HG02981 (cell line): ENCODE data around the gene CD83.
"Not testable (repeated sequence)": the region's sequence is repeated elsewhere in the genome, so short reads cannot be mapped to it uniquely, and the experiment has no call there.

Source experiments
- ATAC-seq: cut with Tn5 transposase; IDR thresholded peaks from one replicate; pipeline ENCODE4 v1.9.1; 2021; ENCODE audit warnings: mild to moderate bottlenecking, moderate library complexity; ENCODE audit not compliant: unreplicated experiment

Gene CD83

GRCh38 chr6:14146506-14147096 is 29.0 kb downstream of the CD83 start:
- ATAC-seq: no peak

DNA sequence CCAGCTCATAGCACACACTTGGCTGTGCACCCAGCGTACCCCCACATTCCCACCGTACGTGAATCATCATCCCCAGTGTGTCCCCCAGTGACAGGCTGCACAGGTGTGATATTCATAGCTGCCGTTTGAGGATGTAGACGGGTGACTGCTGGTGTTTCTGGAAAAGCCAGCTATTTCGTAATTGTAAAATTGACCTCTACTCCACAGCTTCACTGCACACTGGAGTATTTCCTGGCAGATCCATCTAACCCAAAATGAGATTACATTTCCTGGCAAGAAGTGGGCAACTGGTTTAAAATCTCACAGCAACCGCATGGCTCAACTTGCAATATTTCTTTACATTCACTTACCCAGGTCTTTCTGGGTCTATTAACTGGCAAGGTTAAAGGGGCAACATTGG is 30.3 kb downstream of the CD83 start:
- no peak for ATAC-seq

DNA sequence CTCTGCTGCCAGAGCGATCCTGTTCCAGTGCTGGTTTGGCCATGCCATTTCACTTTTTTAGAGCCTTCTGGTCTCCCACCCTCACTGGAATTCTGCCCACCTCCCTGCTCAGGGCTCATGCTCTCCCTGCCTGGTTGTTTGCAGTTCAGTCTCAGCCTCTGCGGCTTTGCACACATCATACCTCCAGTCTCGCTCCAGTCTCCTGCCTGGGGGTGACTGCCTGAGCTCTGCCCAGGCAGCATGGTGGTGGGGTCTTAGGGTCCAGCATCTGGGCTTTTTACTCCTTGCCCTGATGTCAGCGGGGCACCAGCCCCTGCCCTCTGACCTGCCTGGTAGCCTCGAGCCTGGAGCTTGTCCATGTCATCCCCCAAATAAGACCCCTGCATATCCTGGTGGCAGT is 30.9 kb downstream of the CD83 start:
- ATAC-seq: no peak

DNA sequence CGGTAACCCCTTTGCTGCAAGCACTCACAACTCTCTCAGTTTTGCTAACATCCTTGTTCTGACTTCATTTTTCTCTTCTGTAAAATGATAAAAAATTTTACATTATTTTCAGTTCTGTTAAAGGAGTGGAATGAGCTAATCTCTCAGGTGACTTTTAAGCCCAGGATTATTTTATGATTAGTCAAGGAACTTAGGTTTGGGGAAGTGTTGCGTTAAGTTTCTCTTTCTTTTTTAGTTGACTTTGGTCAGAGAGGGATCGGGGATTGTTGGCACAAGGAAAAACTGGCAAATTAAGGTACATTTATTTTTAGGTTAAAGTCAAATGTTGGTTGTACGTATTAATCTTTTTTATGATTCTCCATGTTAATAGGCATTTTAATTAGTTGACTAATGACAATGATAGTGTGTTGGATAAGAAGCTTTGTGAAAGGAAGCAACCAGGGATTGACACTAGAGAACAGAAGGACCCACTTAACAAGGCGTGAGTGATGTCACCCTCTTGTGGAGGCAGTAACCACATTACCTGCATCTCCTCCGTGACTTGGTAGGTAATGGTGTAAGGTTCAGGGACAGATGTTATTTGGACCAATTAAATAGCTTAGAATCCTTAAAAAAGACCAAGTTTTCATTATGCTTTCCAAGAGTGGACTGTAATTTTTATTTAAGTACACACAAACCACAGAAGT is 31.6 kb downstream of the CD83 start:
- no peak for ATAC-seq

GRCh38 chr6:14149739-14150130 is 32.2 kb downstream of the CD83 start:
- no peak for ATAC-seq

GRCh38 chr6:14151300-14151699 is 33.7 kb downstream of the CD83 start:
- ATAC-seq: not testable (repeated sequence)

DNA sequence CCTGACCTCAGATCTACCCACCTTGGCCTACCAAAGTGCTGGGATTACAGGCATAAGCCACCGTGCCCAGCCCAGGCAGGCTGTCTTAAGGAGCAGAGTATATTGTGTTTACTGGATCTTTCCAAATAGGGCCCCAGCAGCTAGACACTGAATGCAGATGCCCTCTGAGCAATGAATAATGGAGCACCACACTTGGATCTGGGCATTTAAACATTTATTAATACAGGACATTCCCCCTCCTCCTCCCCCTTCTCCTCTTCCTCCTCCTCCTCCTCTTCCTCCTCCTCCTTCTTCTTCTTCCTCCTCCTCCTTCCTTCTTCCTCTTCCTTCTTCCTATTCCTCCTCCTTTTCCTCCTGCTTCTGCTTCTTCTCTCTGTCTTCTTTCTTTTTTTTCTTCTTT is 34.2 kb downstream of the CD83 start:
- no peak for ATAC-seq

DNA sequence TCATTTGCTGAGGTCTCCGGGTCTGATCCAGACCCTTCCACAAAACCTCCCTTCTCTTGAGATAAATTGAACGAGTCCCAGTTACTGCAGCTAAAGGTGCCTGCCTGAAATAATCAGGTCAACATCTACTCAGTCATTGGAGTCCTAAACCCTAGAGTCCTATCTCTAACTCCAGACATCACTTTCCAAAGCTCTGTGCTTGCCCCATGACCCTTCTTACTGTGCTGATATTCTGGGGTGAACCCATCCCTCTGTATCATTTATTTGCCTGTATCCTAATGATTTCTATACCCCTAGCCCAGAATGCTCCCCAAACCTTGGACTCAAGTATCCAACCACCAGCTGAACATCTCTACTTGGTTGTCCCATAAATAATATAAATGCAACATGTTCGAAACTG is 35.7 kb downstream of the CD83 start:
- ATAC-seq: no peak

GRCh38 chr6:14159090-14159489 is 41.5 kb downstream of the CD83 start:
- no peak for ATAC-seq

DNA sequence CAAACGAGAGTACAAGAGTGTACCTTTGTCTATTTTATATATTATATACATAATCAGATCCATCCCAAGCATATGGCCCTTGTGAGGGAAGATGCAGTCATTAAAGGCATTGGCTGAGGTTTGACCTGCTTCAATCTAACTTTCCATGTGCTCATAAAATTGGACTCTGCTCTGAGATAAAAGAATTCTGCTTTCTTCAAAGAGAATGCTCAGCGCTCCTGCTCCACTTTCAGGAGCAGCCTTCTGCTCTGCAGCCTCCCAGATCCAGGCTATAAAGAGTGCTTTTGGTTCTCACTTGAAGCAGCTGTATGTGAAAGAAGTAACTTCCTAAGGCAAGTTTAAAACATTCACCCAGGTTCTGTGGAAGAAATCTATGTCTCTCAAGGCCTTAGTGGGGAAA is 45.3 kb downstream of the CD83 start:
- ATAC-seq: no peak

GRCh38 chr6:14165091-14165490 is 47.5 kb downstream of the CD83 start:
- no peak for ATAC-seq

- no peak for ATAC-seq
Observed at GRCh38 chr6:14166839-14167238, 49.3 kb downstream of the CD83 start.

GRCh38 chr6:14170128-14170527 is 52.6 kb downstream of the CD83 start:
- no peak for ATAC-seq

DNA sequence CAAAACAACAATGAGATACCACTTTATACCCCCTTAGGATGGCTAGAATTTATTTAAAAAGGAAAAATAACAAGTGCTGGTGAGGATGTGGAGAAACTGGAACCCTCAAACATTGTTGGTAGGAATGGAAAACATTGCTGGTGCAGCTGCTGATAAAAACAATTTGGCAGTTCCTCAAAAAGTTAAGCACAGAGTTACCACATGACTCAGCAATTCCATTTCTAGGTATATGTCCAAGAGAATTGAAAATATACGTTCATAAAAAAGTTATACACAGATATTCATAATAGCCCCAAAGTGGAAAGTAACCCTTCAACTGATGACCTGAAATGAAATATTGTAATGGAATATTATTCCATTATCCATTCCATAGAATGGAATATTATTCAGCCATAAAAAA is 55.0 kb downstream of the CD83 start:
- ATAC-seq: no peak

DNA sequence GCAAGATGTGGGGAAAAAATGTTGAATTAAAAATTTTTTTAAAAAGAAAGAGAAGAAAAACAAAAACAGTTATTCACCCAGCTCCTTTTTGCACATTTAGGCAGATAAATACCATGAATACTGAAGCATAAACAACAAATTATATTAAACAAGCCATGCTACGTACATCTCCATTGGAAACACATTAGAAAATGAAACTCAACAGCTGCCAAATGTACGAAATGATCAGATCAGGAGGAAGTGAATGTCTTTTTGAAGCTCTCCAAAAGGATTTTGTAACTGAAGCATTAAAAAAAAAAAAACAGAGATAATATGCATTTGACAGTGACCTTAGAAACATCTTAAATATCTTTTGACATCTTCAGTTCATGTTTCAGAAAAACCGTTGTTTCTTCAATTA is 56.7 kb downstream of the CD83 start:
- no peak for ATAC-seq

DNA sequence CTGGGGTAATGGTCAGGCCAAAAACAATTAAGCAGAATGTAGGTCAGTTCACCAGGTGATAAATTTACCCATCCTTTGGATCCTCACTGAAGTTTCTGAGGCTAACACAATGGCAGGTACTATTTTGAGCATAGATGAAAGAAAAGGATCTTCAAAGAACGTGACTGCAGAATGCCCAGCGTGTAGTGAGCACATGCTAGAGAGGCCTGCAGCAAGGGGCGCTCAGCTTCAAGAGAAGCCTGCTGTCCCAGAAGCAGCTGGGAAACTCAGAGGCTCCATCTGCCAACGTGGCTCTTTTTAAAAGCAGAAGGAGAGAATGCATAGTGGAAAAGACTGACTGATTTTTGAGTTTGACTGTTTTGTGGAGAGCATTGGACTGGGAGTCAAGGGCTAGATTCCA is 57.4 kb downstream of the CD83 start:
- no peak for ATAC-seq

DNA sequence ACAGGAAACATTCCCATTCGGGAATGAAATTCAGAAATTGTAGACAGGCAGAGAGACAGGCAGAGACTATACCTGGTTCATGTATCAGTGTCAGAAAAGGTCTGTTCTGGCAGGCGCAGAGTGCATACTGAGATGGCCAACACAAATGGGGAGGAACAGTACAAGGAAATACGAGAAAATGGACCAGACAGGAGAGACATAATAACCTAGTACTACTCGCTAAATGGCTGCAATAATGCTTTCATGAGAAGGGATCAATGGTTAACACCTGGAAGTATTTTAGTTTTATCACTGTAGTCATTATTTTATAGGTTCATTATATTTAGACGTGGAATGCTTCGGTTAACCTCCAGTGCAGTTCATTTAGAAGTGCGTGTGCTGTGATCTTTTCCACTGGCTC is 58.9 kb downstream of the CD83 start:
- ATAC-seq: no peak

DNA sequence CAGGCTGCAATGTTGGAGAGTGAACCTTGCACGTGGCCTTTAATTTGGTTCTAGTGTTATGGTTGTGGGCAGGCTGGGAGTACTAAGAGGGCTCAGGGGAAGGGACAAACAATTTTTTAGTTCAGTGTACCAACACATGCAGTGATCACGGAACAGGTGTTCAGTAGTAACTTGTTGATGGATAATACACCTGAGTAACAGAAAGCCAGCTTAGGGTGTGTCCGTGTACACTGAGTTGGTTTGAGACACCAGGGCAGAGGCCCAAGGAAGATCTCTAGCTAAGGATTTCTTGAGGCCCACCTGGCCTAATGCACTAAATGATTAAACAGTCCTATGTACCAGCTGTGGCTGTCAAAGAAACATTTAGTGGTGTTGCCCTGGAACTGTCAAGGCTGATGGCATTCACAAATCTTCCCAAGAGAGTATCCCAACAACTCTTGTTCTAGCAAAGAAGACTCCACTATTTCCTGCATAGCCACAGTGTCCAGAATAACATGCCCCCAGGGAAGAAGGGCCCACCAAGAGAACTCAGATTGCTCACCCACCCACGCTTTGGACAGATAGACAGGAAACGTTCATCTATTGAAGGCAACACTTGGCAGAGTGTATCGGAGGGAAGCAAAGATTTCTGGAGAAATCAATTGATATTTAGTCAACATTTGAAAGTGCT is 60.0 kb downstream of the CD83 start:
- no peak for ATAC-seq

DNA sequence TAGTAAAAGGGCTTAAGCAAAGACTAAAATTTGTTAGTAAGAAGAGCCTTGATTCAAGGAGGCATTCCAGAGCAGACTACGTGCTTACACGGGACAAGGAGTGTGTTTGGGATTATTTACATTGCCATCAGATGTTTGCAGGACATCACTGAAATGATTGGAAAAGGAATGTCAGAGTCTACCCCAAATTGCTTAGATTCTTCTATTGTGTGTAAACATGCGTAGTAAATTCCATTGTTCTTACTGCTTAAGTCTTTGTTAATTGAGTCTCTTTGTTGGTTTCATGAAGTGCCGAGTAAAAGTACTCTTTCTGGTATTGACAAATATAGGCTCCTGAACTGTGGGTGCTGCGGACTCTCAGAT is 60.5 kb downstream of the CD83 start:
- ATAC-seq: no peak

DNA sequence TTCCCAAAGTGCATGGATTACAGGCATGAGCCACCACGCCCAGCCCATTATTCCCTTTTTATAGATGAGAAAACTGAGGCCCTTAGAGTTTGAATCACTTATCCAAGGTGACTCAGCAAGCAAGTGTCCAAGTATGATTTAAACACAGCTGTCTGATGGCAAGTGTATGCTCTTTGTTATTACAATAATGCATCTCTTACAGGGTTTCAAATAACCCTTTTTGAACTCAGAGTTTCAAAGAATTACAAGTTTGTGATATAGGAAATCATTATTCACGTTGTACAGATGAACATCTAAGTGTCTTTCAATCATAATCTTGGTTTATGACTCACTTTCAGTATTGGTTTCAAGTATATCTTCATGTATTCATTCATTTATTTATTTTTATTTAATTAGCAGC is 63.0 kb downstream of the CD83 start:
- no peak for ATAC-seq

- ATAC-seq: no peak
Observed at GRCh38 chr6:14182916-14183315, 65.3 kb downstream of the CD83 start.
